ENCODE measurements around the gene AZU1. TPM values are rescaled to one million over a fixed set of nuclear protein-coding genes. Genes with fewer than 3 reads are reported as not detected.

AZU1 gene
- total RNA-seq, 1 experiment from 2014 or later, result 5.8 TPM

DNA sequence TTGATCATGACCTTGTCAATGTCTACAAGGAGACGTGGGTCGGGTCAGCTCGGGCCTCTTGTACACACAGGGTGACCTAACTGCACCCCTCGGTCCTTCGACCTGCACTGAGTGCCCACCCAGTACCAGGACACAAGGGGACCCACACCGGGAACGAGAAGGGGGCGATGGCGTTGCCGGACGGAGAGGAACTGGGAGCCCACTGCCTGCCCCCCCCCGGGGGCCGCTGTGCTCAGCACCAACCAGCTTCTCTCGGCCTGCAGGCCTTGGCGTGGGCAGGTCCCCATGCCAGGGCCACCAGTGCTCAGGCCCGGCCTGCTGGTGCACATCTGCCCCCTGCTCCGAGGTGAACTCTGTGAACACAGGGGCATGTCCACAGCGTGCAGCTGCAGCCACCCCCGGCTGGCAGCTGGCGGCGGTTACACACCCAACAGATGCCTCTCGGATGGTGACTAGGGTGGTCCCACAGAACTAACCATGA is 46.0 kb downstream of the AZU1 start:
- no peaks in the 10 kb centered on the region for H3K27me3 ChIP-seq (ENCODE audit: control insufficient read depth, insufficient read depth, low read length)
- TF ChIP-seq TCF7L2 (IDR thresholded peaks at IDR 0.05; ENCODE audit: low read depth, low read length), result no peak
- no peak for TF ChIP-seq POLR2AphosphoS5 (IDR thresholded peaks at IDR 0.05; ENCODE audit: low read depth, low read length)
- TF ChIP-seq, protein P1, sequence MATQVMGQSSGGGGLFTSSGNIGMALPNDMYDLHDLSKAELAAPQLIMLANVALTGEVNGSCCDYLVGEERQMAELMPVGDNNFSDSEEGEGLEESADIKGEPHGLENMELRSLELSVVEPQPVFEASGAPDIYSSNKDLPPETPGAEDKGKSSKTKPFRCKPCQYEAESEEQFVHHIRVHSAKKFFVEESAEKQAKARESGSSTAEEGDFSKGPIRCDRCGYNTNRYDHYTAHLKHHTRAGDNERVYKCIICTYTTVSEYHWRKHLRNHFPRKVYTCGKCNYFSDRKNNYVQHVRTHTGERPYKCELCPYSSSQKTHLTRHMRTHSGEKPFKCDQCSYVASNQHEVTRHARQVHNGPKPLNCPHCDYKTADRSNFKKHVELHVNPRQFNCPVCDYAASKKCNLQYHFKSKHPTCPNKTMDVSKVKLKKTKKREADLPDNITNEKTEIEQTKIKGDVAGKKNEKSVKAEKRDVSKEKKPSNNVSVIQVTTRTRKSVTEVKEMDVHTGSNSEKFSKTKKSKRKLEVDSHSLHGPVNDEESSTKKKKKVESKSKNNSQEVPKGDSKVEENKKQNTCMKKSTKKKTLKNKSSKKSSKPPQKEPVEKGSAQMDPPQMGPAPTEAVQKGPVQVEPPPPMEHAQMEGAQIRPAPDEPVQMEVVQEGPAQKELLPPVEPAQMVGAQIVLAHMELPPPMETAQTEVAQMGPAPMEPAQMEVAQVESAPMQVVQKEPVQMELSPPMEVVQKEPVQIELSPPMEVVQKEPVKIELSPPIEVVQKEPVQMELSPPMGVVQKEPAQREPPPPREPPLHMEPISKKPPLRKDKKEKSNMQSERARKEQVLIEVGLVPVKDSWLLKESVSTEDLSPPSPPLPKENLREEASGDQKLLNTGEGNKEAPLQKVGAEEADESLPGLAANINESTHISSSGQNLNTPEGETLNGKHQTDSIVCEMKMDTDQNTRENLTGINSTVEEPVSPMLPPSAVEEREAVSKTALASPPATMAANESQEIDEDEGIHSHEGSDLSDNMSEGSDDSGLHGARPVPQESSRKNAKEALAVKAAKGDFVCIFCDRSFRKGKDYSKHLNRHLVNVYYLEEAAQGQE (IDR thresholded peaks at IDR 0.05; ENCODE audit: insufficient read depth in 1 of 2, low read depth in 2 of 2, low read length in 1 of 2), result no peak
- TF ChIP-seq, protein P2, sequence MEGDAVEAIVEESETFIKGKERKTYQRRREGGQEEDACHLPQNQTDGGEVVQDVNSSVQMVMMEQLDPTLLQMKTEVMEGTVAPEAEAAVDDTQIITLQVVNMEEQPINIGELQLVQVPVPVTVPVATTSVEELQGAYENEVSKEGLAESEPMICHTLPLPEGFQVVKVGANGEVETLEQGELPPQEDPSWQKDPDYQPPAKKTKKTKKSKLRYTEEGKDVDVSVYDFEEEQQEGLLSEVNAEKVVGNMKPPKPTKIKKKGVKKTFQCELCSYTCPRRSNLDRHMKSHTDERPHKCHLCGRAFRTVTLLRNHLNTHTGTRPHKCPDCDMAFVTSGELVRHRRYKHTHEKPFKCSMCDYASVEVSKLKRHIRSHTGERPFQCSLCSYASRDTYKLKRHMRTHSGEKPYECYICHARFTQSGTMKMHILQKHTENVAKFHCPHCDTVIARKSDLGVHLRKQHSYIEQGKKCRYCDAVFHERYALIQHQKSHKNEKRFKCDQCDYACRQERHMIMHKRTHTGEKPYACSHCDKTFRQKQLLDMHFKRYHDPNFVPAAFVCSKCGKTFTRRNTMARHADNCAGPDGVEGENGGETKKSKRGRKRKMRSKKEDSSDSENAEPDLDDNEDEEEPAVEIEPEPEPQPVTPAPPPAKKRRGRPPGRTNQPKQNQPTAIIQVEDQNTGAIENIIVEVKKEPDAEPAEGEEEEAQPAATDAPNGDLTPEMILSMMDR (IDR thresholded peaks at IDR 0.05), result no peak
- no peak for TF ChIP-seq SIN3A (IDR thresholded peaks at IDR 0.05; ENCODE audit: borderline replicate concordance, insufficient read depth, low read depth, low read length)
- H3K27ac ChIP-seq (ENCODE audit: low read length), result no peak overlapping the region
- in situ Hi-C loops (cut with HindIII; ENCODE audit: low pct_unique_long_range_greater_than_20kb, low sequenced_read_pairs), result no loop called here
- H3K4me1 ChIP-seq (ENCODE audit: control insufficient read depth, insufficient read depth, low read length), result peaks cover 5% of the 10 kb centered on the region; the same call in 1 of the 2 replicates
- no peaks in the 10 kb centered on the region for H3K9me3 ChIP-seq (ENCODE audit: control insufficient read depth, insufficient read depth, low read depth, low read length)
- intact Hi-C loops (cut with micrococcal nuclease; ENCODE audit: unreplicated experiment), result no loop called here
- ATAC-seq, result no peak
- no peak overlapping the region for H3K4me3 ChIP-seq (ENCODE audit: low read depth in 2 of 2, low read length in 2 of 2)
- DNase-seq (ENCODE audit: low read depth, low spot score), result no peak
- POLR2A ChIA-PET, result no interaction called here
- CTCF ChIA-PET, result no interaction called here
- H3K36me3 ChIP-seq (ENCODE audit: control insufficient read depth, insufficient read depth, low read length), result no peaks in the 10 kb centered on the region
- BruUV-seq (replicated peaks), result no TSS peak

DNA sequence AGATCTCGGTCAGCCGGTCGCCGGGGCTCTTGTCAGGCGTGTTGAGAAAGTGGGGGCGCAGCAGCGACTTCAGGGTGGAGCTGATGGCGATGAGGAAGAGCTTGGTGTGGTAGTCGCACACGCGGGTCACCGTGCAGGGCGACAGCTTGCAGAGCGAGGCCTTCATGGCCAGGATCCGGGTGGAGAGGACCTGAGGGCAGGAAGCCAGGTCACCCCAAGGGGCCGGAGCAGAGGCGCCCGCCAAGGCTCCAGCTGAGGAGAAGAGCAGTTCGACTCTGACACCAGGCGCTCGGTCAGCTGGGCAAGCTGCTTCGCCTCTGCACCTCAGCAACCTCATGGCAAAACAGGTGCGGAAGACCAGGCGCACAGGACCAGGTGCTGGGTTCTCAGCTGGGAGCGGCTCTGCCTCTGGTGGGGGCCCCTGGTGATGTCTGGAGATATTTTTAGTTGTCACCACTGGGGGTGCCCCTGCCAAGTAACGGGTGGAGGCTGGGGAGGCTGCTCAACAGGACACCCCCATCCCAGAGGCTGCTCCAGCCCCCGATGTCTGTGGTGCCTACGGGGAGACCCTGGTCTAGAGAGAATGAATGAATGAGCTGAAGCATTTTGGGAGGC is 47.7 kb downstream of the AZU1 start:
- Histone ChIP-seq H3K4me1 (ENCODE audit: control insufficient read depth, insufficient read depth, low read length) (no peaks in the 10 kb centered on the region), H3K27me3 (ENCODE audit: control insufficient read depth, insufficient read depth, low read length) (no peaks in the 10 kb centered on the region), H3K4me3 (ENCODE audit: low read depth in 2 of 2, low read length in 2 of 2) (no peak overlapping the region), H3K36me3 (ENCODE audit: control insufficient read depth, insufficient read depth, low read length) (no peaks in the 10 kb centered on the region), H3K27ac (ENCODE audit: low read length) (no peak overlapping the region), H3K9me3 (ENCODE audit: control insufficient read depth, insufficient read depth, low read depth, low read length) (no peaks in the 10 kb centered on the region)
- intact Hi-C loops (cut with micrococcal nuclease; ENCODE audit: unreplicated experiment) (no loop called here), in situ Hi-C loops (cut with HindIII; ENCODE audit: low pct_unique_long_range_greater_than_20kb, low sequenced_read_pairs) (no loop called here)
- ATAC-seq (no peak), DNase-seq (ENCODE audit: low read depth, low spot score) (no peak)
- no TSS peak for BruUV-seq (replicated peaks)
- ChIA-PET POLR2A (no interaction called here), CTCF (no interaction called here)
- TF ChIP-seq, protein P1 (IDR thresholded peaks at IDR 0.05; ENCODE audit: insufficient read depth in 1 of 2, low read depth in 2 of 2, low read length in 1 of 2), result no peak
- TF ChIP-seq, protein P2 (IDR thresholded peaks at IDR 0.05), result no peak
- TF ChIP-seq POLR2AphosphoS5 (IDR thresholded peaks at IDR 0.05; ENCODE audit: low read depth, low read length), result no peak
- TF ChIP-seq SIN3A (IDR thresholded peaks at IDR 0.05; ENCODE audit: borderline replicate concordance, insufficient read depth, low read depth, low read length), result no peak
- TF ChIP-seq TCF7L2 (IDR thresholded peaks at IDR 0.05; ENCODE audit: low read depth, low read length), result no peak
